Measurements from ENCODE around the gene ALK. TPM values are rescaled to one million over a fixed set of nuclear protein-coding genes. Genes with fewer than 3 reads are reported as not detected.

Gene ALK
- total and polyA plus RNA-seq, 10 of the 15 experiments (the other 5 are each of a cell fraction or from before 2014, with no cell fraction given) = 0.11 TPM; not detected in 9

DNA sequence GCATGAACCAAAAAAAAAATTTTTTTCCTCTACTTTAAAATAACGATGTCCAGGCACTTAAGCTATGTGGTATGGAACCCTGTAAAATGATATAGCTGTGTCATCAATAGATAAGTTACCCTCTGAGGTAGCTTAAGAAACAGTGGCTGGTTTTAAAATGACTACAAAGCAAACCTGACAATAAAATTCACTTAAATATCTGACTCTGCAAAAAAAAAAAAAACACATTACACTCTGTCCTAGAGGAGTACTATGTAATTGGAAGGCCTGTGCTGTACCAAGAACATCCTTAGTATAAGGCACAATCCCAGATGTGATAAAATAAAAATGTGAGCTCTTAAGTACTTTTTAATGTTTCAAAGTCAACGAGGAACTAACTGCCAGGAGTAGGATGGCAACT is 322.4 kb downstream of the ALK start:
- 24% methylated on average over 2 of the region's 2 CpGs for WGBS (ENCODE audit: insufficient coverage, insufficient replicate concordance, low lambda C conversion rate, missing lambda C conversion rate)

DNA sequence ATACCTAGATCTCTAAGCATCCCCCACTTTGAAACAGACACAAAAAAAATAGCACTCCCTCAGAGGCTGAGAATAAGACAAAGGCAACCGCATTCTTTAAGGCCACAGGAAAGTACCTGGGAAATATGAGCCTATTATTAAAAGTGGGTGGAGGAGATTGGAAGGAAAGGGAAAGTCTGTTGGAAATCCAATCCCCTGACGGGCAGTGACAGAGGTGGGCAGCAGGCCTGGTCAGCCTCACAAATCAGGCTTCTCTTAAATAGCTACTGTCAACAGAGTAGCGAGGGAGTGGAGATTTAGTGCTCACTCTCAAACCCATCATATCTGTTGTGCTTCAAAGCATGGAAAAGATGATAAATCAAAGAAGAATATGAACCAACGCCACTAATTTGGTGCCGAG is 324.4 kb downstream of the ALK start:
- no peak overlapping the region for H3K4me2 ChIP-seq (ENCODE audit: control insufficient read depth, insufficient read depth)
- SMC1A ChIA-PET (ENCODE audit: uncharacterized antibody, unreplicated experiment) = no interaction called here
- ATAC-seq = peak; percentile 68
- TF ChIP-seq GATAD2B (conservative IDR thresholded peaks at IDR 0.05; ENCODE audit: low read depth) (no peak), ZNF217 (IDR thresholded peaks at IDR 0.05) (no peak), BACH1 (IDR thresholded peaks at IDR 0.05; ENCODE audit: borderline replicate concordance) (no peak), YY1 (IDR thresholded peaks at IDR 0.05; ENCODE audit: low read depth, low read length) (no peak), ZNF207 (IDR thresholded peaks at IDR 0.05; ENCODE audit: borderline replicate concordance) (no peak), IRF4 (IDR thresholded peaks at IDR 0.05; ENCODE audit: low read depth, low read length) (no peak)
- TF ChIP-seq, protein P1, sequence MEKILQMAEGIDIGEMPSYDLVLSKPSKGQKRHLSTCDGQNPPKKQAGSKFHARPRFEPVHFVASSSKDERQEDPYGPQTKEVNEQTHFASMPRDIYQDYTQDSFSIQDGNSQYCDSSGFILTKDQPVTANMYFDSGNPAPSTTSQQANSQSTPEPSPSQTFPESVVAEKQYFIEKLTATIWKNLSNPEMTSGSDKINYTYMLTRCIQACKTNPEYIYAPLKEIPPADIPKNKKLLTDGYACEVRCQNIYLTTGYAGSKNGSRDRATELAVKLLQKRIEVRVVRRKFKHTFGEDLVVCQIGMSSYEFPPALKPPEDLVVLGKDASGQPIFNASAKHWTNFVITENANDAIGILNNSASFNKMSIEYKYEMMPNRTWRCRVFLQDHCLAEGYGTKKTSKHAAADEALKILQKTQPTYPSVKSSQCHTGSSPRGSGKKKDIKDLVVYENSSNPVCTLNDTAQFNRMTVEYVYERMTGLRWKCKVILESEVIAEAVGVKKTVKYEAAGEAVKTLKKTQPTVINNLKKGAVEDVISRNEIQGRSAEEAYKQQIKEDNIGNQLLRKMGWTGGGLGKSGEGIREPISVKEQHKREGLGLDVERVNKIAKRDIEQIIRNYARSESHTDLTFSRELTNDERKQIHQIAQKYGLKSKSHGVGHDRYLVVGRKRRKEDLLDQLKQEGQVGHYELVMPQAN (conservative IDR thresholded peaks at IDR 0.05) = no peak
- no peaks in the 10 kb centered on the region; the same call in 1 of the 2 replicates for H3K4me1 ChIP-seq (ENCODE audit: control insufficient read depth, insufficient read depth, low read length)
- CTCF ChIA-PET = interaction anchor here (1.4 kb wide), 1 partner anchor 10 kb away, joined by 3 read pairs; no protein-coding TSS in a partner anchor
- POLR2A ChIA-PET = no interaction called here
- H4K20me1 ChIP-seq (ENCODE audit: control insufficient read depth, insufficient read depth) = no peaks in the 10 kb centered on the region; the same call in 1 of the 2 replicates
- H3K9ac ChIP-seq (ENCODE audit: control insufficient read depth, insufficient read depth, low read length) = no peak overlapping the region
- no TSS peak for BruUV-seq (replicated peaks)
- intact Hi-C loops (cut with micrococcal nuclease; ENCODE audit: unreplicated experiment) (no loop called here), in situ Hi-C loops (cut with MboI) (no loop called here)
- 23% methylated on average over 5 of the region's 5 CpGs for WGBS (ENCODE audit: insufficient coverage, insufficient replicate concordance, low lambda C conversion rate, missing lambda C conversion rate)
- no peak overlapping the region for H3K27ac ChIP-seq (ENCODE audit: control insufficient read depth, insufficient read depth)
- no peak overlapping the region for H2AFZ ChIP-seq (ENCODE audit: control insufficient read depth, low read depth, low read length)
- H3K9me3 ChIP-seq (replicated peaks; ENCODE audit: control insufficient read depth, insufficient read depth, low read length) = no peaks in the 10 kb centered on the region; the same call in 2 of the 3 replicates
- H3K36me3 ChIP-seq (ENCODE audit: control insufficient read depth in 2 of 2, insufficient read depth in 2 of 2, low read length in 1 of 2) = no peaks in the 10 kb centered on the region
- no peaks in the 10 kb centered on the region for H3K79me2 ChIP-seq (ENCODE audit: control insufficient read depth, insufficient read depth, low read length)
- RAD21 ChIA-PET (ENCODE audit: unreplicated experiment) = no interaction called here
- FAIRE-seq = no peak
- H3K27me3 ChIP-seq (replicated peaks in 1 of 2; ENCODE audit: control insufficient read depth in 2 of 2, insufficient read depth in 2 of 2, low read length in 1 of 2) = no peaks in the 10 kb centered on the region
- no peak for DNase-seq (ENCODE audit: low read depth, low spot score)
- H3K4me3 ChIP-seq = no peak overlapping the region

More for the DNA sequence above, 322.4 kb downstream of the ALK start:
- Histone ChIP-seq H3K36me3 (ENCODE audit: control insufficient read depth in 2 of 2, insufficient read depth in 2 of 2, low read length in 1 of 2) (no peaks in the 10 kb centered on the region), H3K4me3 (no peak overlapping the region), H3K4me1 (ENCODE audit: control insufficient read depth, insufficient read depth, low read length) (no peaks in the 10 kb centered on the region; the same call in 1 of the 2 replicates), H3K27me3 (replicated peaks in 1 of 2; ENCODE audit: control insufficient read depth in 2 of 2, insufficient read depth in 2 of 2, low read length in 1 of 2) (no peaks in the 10 kb centered on the region), H3K9me3 (replicated peaks; ENCODE audit: control insufficient read depth, insufficient read depth, low read length) (no peaks in the 10 kb centered on the region; the same call in 2 of the 3 replicates), H3K4me2 (ENCODE audit: control insufficient read depth, insufficient read depth) (no peak overlapping the region), H4K20me1 (ENCODE audit: control insufficient read depth, insufficient read depth) (no peaks in the 10 kb centered on the region; the same call in 1 of the 2 replicates), H3K79me2 (ENCODE audit: control insufficient read depth, insufficient read depth, low read length) (no peaks in the 10 kb centered on the region), H3K9ac (ENCODE audit: control insufficient read depth, insufficient read depth, low read length) (no peak overlapping the region), H2AFZ (ENCODE audit: control insufficient read depth, low read depth, low read length) (no peak overlapping the region), H3K27ac (ENCODE audit: control insufficient read depth, insufficient read depth) (no peak overlapping the region)
- DNase-seq (ENCODE audit: low read depth, low spot score) (no peak), FAIRE-seq (no peak), ATAC-seq (no peak)
- in situ Hi-C loops (cut with MboI) (no loop called here), intact Hi-C loops (cut with micrococcal nuclease; ENCODE audit: unreplicated experiment) (no loop called here)
- ChIA-PET RAD21 (ENCODE audit: unreplicated experiment) (no interaction called here), POLR2A (no interaction called here), SMC1A (ENCODE audit: uncharacterized antibody, unreplicated experiment) (interaction anchor here (0.7 to 1.2 kb wide), 3 partner anchors 37 to 289 kb away, joined by 3 read pairs; no protein-coding TSS in a partner anchor), CTCF (no interaction called here)
- TF ChIP-seq ZNF24 (IDR thresholded peaks at IDR 0.05) (no peak), FOS (IDR thresholded peaks at IDR 0.05; ENCODE audit: borderline replicate concordance, extremely low read depth, insufficient read length) (no peak)
- no TSS peak for BruUV-seq (replicated peaks)

All from GM12878 (cell line).